ENCODE data around the gene SSBP1.
A peak's percentile ranks its signal among the peaks of the same experiment; 100 is the strongest.

SSBP1 gene

DNA sequence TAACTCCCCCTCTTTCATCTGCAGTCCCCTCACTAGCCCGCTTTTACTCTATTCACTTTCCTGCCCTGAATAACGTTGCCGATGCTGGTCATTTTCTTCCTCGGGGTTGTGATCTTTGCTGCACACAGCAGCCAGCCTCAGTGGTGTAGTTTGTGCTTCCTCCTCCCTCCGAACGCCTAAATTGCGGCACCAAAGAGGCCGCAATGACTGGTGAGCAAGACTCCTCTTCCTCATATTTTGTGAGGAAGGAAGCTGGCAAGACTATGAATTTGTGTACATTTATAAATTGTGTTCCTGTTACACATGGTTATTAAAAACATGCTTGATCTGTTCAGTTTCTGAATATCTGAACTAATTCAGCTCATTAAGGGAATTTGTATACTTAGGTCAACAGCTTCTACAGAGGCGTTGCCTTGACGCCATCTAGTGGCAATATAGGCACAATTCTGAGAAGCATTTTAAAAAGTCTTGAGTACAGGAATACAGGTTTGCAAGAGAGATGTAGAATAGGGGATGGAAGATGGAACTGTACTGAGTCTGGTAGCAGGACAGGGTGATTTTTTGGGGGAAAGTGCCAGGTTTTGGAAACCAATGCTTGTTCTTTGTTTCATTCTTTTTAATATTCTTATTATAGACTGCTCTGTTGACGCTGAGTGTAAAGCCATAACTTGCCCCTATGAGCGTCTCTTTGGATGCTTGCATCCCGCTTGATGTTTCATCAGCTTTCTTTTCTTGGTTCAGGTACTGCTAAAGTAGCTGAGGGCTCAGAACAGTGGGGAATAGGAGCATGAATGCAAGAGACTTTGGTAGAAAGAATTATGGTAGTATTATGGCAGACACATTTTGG, 47.8 kb downstream of the SSBP1 start:
- peak; percentile 60 for DNase-seq

GRCh38 chr7:141788296-141788695, 50.1 kb downstream of the SSBP1 start:
- DNase-seq: no peak

- no peak for DNase-seq
Observed at GRCh38 chr7:141789917-141790316, 51.8 kb downstream of the SSBP1 start, which contains the start of gene TAS2R5. TAS2R5 (plus strand) TSS chr7:141790217; CDS start chr7:141790362, 145 bp downstream.

- no peak for DNase-seq
Observed at GRCh38 chr7:141792526-141792925, 54.4 kb downstream of the SSBP1 start.

Measured in inflammatory macrophage treated with lipopolysaccharide for 4 hours (primary cell).